ENCODE data around the gene DNAH9. TPM values are rescaled to one million over a fixed set of nuclear protein-coding genes. Genes with fewer than 3 reads are reported as not detected.

The DNAH9 gene
- total RNA-seq, 1 experiment from 2014 or later: not detected

GRCh38 chr17:11559601-11560000, 38.7 kb upstream of the DNAH9 start:
- Mint-ChIP-seq H3K36me3 (ENCODE audit: insufficient read depth, unreplicated experiment) (no peaks in the 10 kb centered on the region), H3K27me3 (ENCODE audit: insufficient read depth, unreplicated experiment) (no peaks in the 10 kb centered on the region), H3K27ac (ENCODE audit: unreplicated experiment) (no peak overlapping the region), H3K4me1 (ENCODE audit: low read depth, unreplicated experiment) (no peaks in the 10 kb centered on the region), H3K4me3 (ENCODE audit: unreplicated experiment) (no peak overlapping the region), H3K9me3 (ENCODE audit: unreplicated experiment) (no peaks in the 10 kb centered on the region)
- no peak for TF ChIP-seq CTCF (IDR thresholded peaks at IDR 0.05; ENCODE audit: insufficient read depth in 1 of 2, low read depth in 1 of 2, low read length in 1 of 2, severe bottlenecking in 1 of 2, unreplicated experiment in 1 of 2)
- Histone ChIP-seq H3K9me3 (no peaks in the 10 kb centered on the region), H3K36me3 (ENCODE audit: control insufficient read depth, insufficient read depth, low read length) (no peaks in the 10 kb centered on the region), H3K4me3 (ENCODE audit: low read depth, low read length) (no peak overlapping the region), H3K4me1 (no peaks in the 10 kb centered on the region), H3K27me3 (replicated peaks; ENCODE audit: control insufficient read depth, insufficient read depth, low read length) (no peaks in the 10 kb centered on the region)
- intact Hi-C loops (cut with micrococcal nuclease; ENCODE audit: unreplicated experiment): no loop called here
- DNase-seq: no peak
- CTCF ChIA-PET: no interaction called here
- POLR2A ChIA-PET: no interaction called here
- no TSS peak for BruUV-seq (replicated peaks)

GRCh38 chr17:11561281-11561680, 37.0 kb upstream of the DNAH9 start:
- no peak overlapping the region for H3K4me3 ChIP-seq (ENCODE audit: low read depth, low read length)
- Mint-ChIP-seq H3K27ac (ENCODE audit: unreplicated experiment) (no peak overlapping the region), H3K27me3 (ENCODE audit: insufficient read depth, unreplicated experiment) (peaks cover 2% of the 10 kb centered on the region), H3K4me3 (ENCODE audit: unreplicated experiment) (no peak overlapping the region), H3K36me3 (ENCODE audit: insufficient read depth, unreplicated experiment) (no peaks in the 10 kb centered on the region), H3K9me3 (ENCODE audit: unreplicated experiment) (no peaks in the 10 kb centered on the region), H3K4me1 (ENCODE audit: low read depth, unreplicated experiment) (no peaks in the 10 kb centered on the region)
- no peaks in the 10 kb centered on the region for H3K4me1 ChIP-seq
- intact Hi-C loops (cut with micrococcal nuclease; ENCODE audit: unreplicated experiment): no loop called here
- no peak for TF ChIP-seq CTCF (IDR thresholded peaks at IDR 0.05; ENCODE audit: insufficient read depth in 1 of 2, low read depth in 1 of 2, low read length in 1 of 2, severe bottlenecking in 1 of 2, unreplicated experiment in 1 of 2)
- POLR2A ChIA-PET: no interaction called here
- H3K27me3 ChIP-seq (replicated peaks; ENCODE audit: control insufficient read depth, insufficient read depth, low read length): no peaks in the 10 kb centered on the region
- CTCF ChIA-PET: no interaction called here
- DNase-seq: no peak
- BruUV-seq (replicated peaks): no TSS peak
- H3K36me3 ChIP-seq (ENCODE audit: control insufficient read depth, insufficient read depth, low read length): no peaks in the 10 kb centered on the region
- no peaks in the 10 kb centered on the region for H3K9me3 ChIP-seq

GRCh38 chr17:11561702-11562101, 36.6 kb upstream of the DNAH9 start:
- no peaks in the 10 kb centered on the region for H3K4me1 Mint-ChIP-seq (ENCODE audit: low read depth, unreplicated experiment)
- no TSS peak for BruUV-seq (replicated peaks)
- Histone ChIP-seq H3K9me3 (no peaks in the 10 kb centered on the region), H3K4me3 (ENCODE audit: low read depth, low read length) (no peak overlapping the region), H3K27me3 (replicated peaks; ENCODE audit: control insufficient read depth, insufficient read depth, low read length) (no peaks in the 10 kb centered on the region), H3K4me1 (no peaks in the 10 kb centered on the region), H3K36me3 (ENCODE audit: control insufficient read depth, insufficient read depth, low read length) (no peaks in the 10 kb centered on the region)
- H3K27ac Mint-ChIP-seq (ENCODE audit: unreplicated experiment): no peak overlapping the region
- no peak for TF ChIP-seq CTCF (IDR thresholded peaks at IDR 0.05; ENCODE audit: insufficient read depth in 1 of 2, low read depth in 1 of 2, low read length in 1 of 2, severe bottlenecking in 1 of 2, unreplicated experiment in 1 of 2)
- no peaks in the 10 kb centered on the region for H3K9me3 Mint-ChIP-seq (ENCODE audit: unreplicated experiment)
- H3K27me3 Mint-ChIP-seq (ENCODE audit: insufficient read depth, unreplicated experiment): peaks cover 2% of the 10 kb centered on the region
- no peak overlapping the region for H3K4me3 Mint-ChIP-seq (ENCODE audit: unreplicated experiment)
- no peak for DNase-seq
- POLR2A ChIA-PET: no interaction called here
- CTCF ChIA-PET: no interaction called here
- intact Hi-C loops (cut with micrococcal nuclease; ENCODE audit: unreplicated experiment): no loop called here
- H3K36me3 Mint-ChIP-seq (ENCODE audit: insufficient read depth, unreplicated experiment): no peaks in the 10 kb centered on the region
